Measurements from ENCODE around the gene PLEK.

GRCh38 chr2:68362749-68363148, 2.3 kb upstream of the PLEK start:
- TF ChIP-seq POLR2A (conservative IDR thresholded peaks at IDR 0.05) (no peak), TARDBP (IDR thresholded peaks at IDR 0.05) (no peak), TEAD2 (tag; IDR thresholded peaks at IDR 0.05) (no peak), JUND (IDR thresholded peaks at IDR 0.05; ENCODE audit: borderline replicate concordance, low read depth, low read length) (no peak), JUND (tag; IDR thresholded peaks at IDR 0.05; ENCODE audit: borderline replicate concordance, low read depth, low read length) (no peak), GATA2 (CRISPR knock-in tag; IDR thresholded peaks at IDR 0.05) (no peak), ELK1 (CRISPR knock-in tag; IDR thresholded peaks at IDR 0.05) (no peak), CTCF (IDR thresholded peaks at IDR 0.05 in 2 of 3, conservative IDR thresholded peaks at IDR 0.05 in 1 of 3; ENCODE audit: insufficient read depth in 2 of 3, low read depth in 1 of 3, low read length in 3 of 3) (no peak), MXI1 (IDR thresholded peaks at IDR 0.05; ENCODE audit: low read depth, low read length) (no peak), RFX5 (IDR thresholded peaks at IDR 0.05; ENCODE audit: low read depth, low read length) (no peak), ZBTB7A (IDR thresholded peaks at IDR 0.05; ENCODE audit: borderline replicate concordance, control insufficient read depth, low read depth, low read length) (no peak), ZFX (CRISPR knock-in tag; IDR thresholded peaks at IDR 0.05) (no peak), ZSCAN29 (IDR thresholded peaks at IDR 0.05) (no peak)
